PC-3 (cell line): Measurements from ENCODE around the gene C1orf21. TPM values are rescaled to one million over a fixed set of nuclear protein-coding genes. Genes with fewer than 3 reads are reported as not detected.

Experiments used
- ATAC-seq: fragments of 200-7000 bp; cut with Tn5 transposase; 2 replicates; pipeline ENCODE4 v1.9.1; 2020; ENCODE audit warnings: mild to moderate bottlenecking, moderate library complexity
- BruUV-seq: library from RNA; stranded (reverse); fragments of 400-500 nt; replicated peaks from 2 replicates; lab custom pipeline; 2021; lab: Mats Ljungman, UMichigan
- CTCF ChIA-PET: fragments of 300-600 bp; sonication (Branson Sonifier 250); formaldehyde crosslinking; loops from one replicate; lab custom pipeline; 2022; ENCODE audit warnings: antibody characterized with exemption; lab: Charles Lee
- POLR2A ChIA-PET: fragments of 300-600 bp; sonication (Branson Sonifier 250); formaldehyde crosslinking; loops from one replicate; lab custom pipeline; 2022; ENCODE audit warnings: antibody characterized with exemption; ENCODE audit not compliant: unreplicated experiment; lab: Charles Lee
- DNase-seq: peaks from one replicate; pipeline ENCODE4 v3.0.0-alpha.2; 2015
- H2AFZ ChIP-seq: fragments of 300-600 bp; sonication (generic); 2 replicates; pipeline ENCODE4 v1.6.0; 2016; ENCODE audit warnings: antibody characterized with exemption, low read length
- H3F3A ChIP-seq: fragments of 300-600 bp; sonication (generic); one replicate; pipeline ENCODE4 v1.6.0; 2017; ENCODE audit warnings: antibody characterized with exemption, low read length, control low read depth, mild to moderate bottlenecking; ENCODE audit not compliant: unreplicated experiment
- H3K27ac ChIP-seq: fragments of 300-600 bp; sonication (generic); 2 replicates; pipeline ENCODE4 v1.5.1; 2016; ENCODE audit warnings: mild to moderate bottlenecking, low read length
- H3K27me3 ChIP-seq: fragments of 300-600 bp; sonication (generic); 2 replicates; pipeline ENCODE4 v1.6.1; 2016; ENCODE audit warnings: low read length, mixed read lengths
- H3K36me3 ChIP-seq: fragments of 300-600 bp; sonication (generic); 2 replicates; pipeline ENCODE4 v1.6.1; 2016; ENCODE audit warnings: low read depth, mixed run types, low read length, mixed read lengths
- H3K4me1 ChIP-seq: fragments of 300-600 bp; sonication (generic); 2 replicates; pipeline ENCODE4 v1.5.1; 2016; ENCODE audit warnings: low read length; ENCODE audit not compliant: insufficient read depth
- H3K4me2 ChIP-seq: fragments of 300-600 bp; sonication (generic); 2 replicates; pipeline ENCODE4 v1.6.0; 2016; ENCODE audit warnings: low read length
- H3K4me3 ChIP-seq: fragments of 300-600 bp; sonication (generic); 2 replicates; pipeline ENCODE4 v1.5.1; 2016; ENCODE audit warnings: mild to moderate bottlenecking, low read length, mixed read lengths
- H3K79me2 ChIP-seq: fragments of 300-600 bp; sonication (generic); 2 replicates; pipeline ENCODE4 v1.6.1; 2017; ENCODE audit warnings: low read length, mixed read lengths
- H3K9ac ChIP-seq: fragments of 300-600 bp; sonication (generic); 2 replicates; pipeline ENCODE4 v1.6.0; 2016; ENCODE audit warnings: mild to moderate bottlenecking, low read length
- H3K9me2 ChIP-seq: fragments of 300-600 bp; sonication (generic); replicated peaks from 2 replicates; pipeline ENCODE4 v1.6.1; 2016; ENCODE audit warnings: mixed run types, low read length, mixed read lengths
- H3K9me3 ChIP-seq: fragments of 300-600 bp; sonication (generic); 2 replicates; pipeline ENCODE4 v1.6.1; 2016; ENCODE audit warnings: low read length, mixed read lengths
- H4K20me1 ChIP-seq: fragments of 300-600 bp; sonication (generic); 2 replicates; pipeline ENCODE4 v1.6.1; 2016; ENCODE audit warnings: low read length, mixed read lengths
- CTCF ChIP-seq: fragments of 300-600 bp; sonication (generic); conservative IDR thresholded peaks from 2 replicates; pipeline ENCODE4 v1.5.1; 2017; ENCODE audit warnings: antibody characterized with exemption, low read depth, mild to moderate bottlenecking, low read length
- EZH2 ChIP-seq: fragments of 300-600 bp; sonication (generic); IDR thresholded peaks from one replicate; pipeline ENCODE4 v1.6.1; 2017; ENCODE audit warnings: antibody characterized with exemption, mild to moderate bottlenecking, low read length; ENCODE audit not compliant: unreplicated experiment
- EZH2phosphoT487 ChIP-seq: fragments of 300-600 bp; sonication (generic); IDR thresholded peaks from 2 replicates; pipeline ENCODE4 v1.6.1; 2018; ENCODE audit warnings: mild to moderate bottlenecking, antibody characterized with exemption, low read length, borderline replicate concordance
- intact Hi-C: fragments of 100-400 bp; cut with micrococcal nuclease; formaldehyde crosslinking; loops from 2 replicates; pipeline ENCODE4 v1.9.0; 2023
- total RNA-seq: library from RNA; depleted of rRNA; stranded (reverse); fragments of >200 nt; gene quantifications from 2 replicates; pipeline ENCODE4 v1.2.3, GENCODE V29; 2014

C1orf21 gene
- total RNA-seq, 1 experiment from 2014 or later, result 1.3 TPM

- ChIA-PET POLR2A (no interaction called here), CTCF (no interaction called here)
- Histone ChIP-seq H3K9me2 (no peaks in the 10 kb centered on the region), H2AFZ (no peak overlapping the region), H3K79me2 (no peaks in the 10 kb centered on the region), H3K27me3 (no peaks in the 10 kb centered on the region), H3F3A (no peaks in the 10 kb centered on the region), H4K20me1 (no peaks in the 10 kb centered on the region), H3K4me3 (no peak overlapping the region), H3K36me3 (no peaks in the 10 kb centered on the region), H3K4me2 (no peak overlapping the region), H3K4me1 (peaks cover 21% of the 10 kb centered on the region), H3K9ac (no peak overlapping the region), H3K9me3 (no peaks in the 10 kb centered on the region), H3K27ac (no peak overlapping the region)
- no TSS peak for BruUV-seq
- ATAC-seq (no peak), DNase-seq (no peak)
- intact Hi-C loops, result no loop called here
- no peak for TF ChIP-seq EZH2phosphoT487
Measured at GRCh38 chr1:184627007-184627341, 240.1 kb downstream of the C1orf21 start.

- no peak for DNase-seq
- no peak for ATAC-seq
- H3K4me2 ChIP-seq, result no peak overlapping the region
- no peak overlapping the region for H2AFZ ChIP-seq
- no peaks in the 10 kb centered on the region for H3K9me3 ChIP-seq
- TF ChIP-seq CTCF, result no peak
- no peak for TF ChIP-seq EZH2phosphoT487
- no peak for TF ChIP-seq EZH2
- no peaks in the 10 kb centered on the region for H3K36me3 ChIP-seq
- H3K4me1 ChIP-seq, result peaks cover 13% of the 10 kb centered on the region
- H3K27me3 ChIP-seq, result no peaks in the 10 kb centered on the region
- no peaks in the 10 kb centered on the region for H3K79me2 ChIP-seq
- ChIA-PET CTCF (no interaction called here), POLR2A (interaction anchor here (0.7 kb wide), 1 partner anchor 195 kb away, joined by 8 read pairs; no protein-coding TSS in a partner anchor)
- intact Hi-C loops, result no loop called here
- H4K20me1 ChIP-seq, result no peaks in the 10 kb centered on the region
- no peaks in the 10 kb centered on the region for H3F3A ChIP-seq
- no peak overlapping the region for H3K27ac ChIP-seq
- no TSS peak for BruUV-seq
- no peaks in the 10 kb centered on the region for H3K9me2 ChIP-seq
- no peak overlapping the region for H3K9ac ChIP-seq
- no peak overlapping the region for H3K4me3 ChIP-seq
Measured at GRCh38 chr1:184629266-184629665, 242.4 kb downstream of the C1orf21 start.

- ATAC-seq, result no peak
- TF ChIP-seq EZH2phosphoT487, result no peak
- no peak for TF ChIP-seq EZH2
- TF ChIP-seq CTCF, result no peak
- CTCF ChIA-PET, result no interaction called here
Measured at GRCh38 chr1:184630679-184631060, 243.8 kb downstream of the C1orf21 start.

More at GRCh38 chr1:184630679-184631060, 243.8 kb downstream of the C1orf21 start:
- Histone ChIP-seq H3K4me2 (no peak overlapping the region), H4K20me1 (no peaks in the 10 kb centered on the region), H2AFZ (no peak overlapping the region), H3K9me2 (no peaks in the 10 kb centered on the region), H3K27me3 (no peaks in the 10 kb centered on the region), H3K4me3 (no peak overlapping the region), H3K27ac (no peak overlapping the region), H3K9ac (no peak overlapping the region), H3F3A (no peaks in the 10 kb centered on the region), H3K9me3 (no peaks in the 10 kb centered on the region), H3K36me3 (no peaks in the 10 kb centered on the region), H3K79me2 (no peaks in the 10 kb centered on the region), H3K4me1 (peaks cover 9% of the 10 kb centered on the region)
- DNase-seq, result no peak
- intact Hi-C loops, result no loop called here
- BruUV-seq, result no TSS peak
- POLR2A ChIA-PET, result no interaction called here
